ENCODE data around the gene RRBP1.

RRBP1 gene

GRCh38 chr20:17681726-17682102, 328 bp downstream of the RRBP1 start:
- no peak for DNase-seq (ENCODE audit: low read depth in 1 of 2, low spot score in 1 of 2)

GRCh38 chr20:17680836-17681725, 961 bp downstream of the RRBP1 start:
- DNase-seq (ENCODE audit: low read depth in 1 of 2, low spot score in 1 of 2) = peak; percentile 57 to 79

GRCh38 chr20:17679941-17680835, 1.9 kb downstream of the RRBP1 start:
- no peak for DNase-seq (ENCODE audit: low read depth in 1 of 2, low spot score in 1 of 2)

- DNase-seq (ENCODE audit: low read depth in 1 of 2, low spot score in 1 of 2) = no peak
These were observed 3.2 kb downstream of the RRBP1 start for GRCh38 chr20:17678886-17679285.

- DNase-seq (ENCODE audit: low read depth in 1 of 2, low spot score in 1 of 2) = no peak
These were observed 3.7 kb downstream of the RRBP1 start for GRCh38 chr20:17678295-17678694.

GRCh38 chr20:17676942-17677341, 5.1 kb downstream of the RRBP1 start:
- no peak for DNase-seq (ENCODE audit: low read depth in 1 of 2, low spot score in 1 of 2)

GRCh38 chr20:17676378-17676759, 5.7 kb downstream of the RRBP1 start:
- no peak for DNase-seq (ENCODE audit: low read depth in 1 of 2, low spot score in 1 of 2)

GRCh38 chr20:17675519-17676377, 6.3 kb downstream of the RRBP1 start:
- DNase-seq (ENCODE audit: low read depth in 1 of 2, low spot score in 1 of 2) = no peak

- DNase-seq (ENCODE audit: low read depth in 1 of 2, low spot score in 1 of 2) = no peak
These were observed 7.1 kb downstream of the RRBP1 start for GRCh38 chr20:17674722-17675518.

- DNase-seq (ENCODE audit: low read depth in 1 of 2, low spot score in 1 of 2) = no peak
These were observed 9.0 kb downstream of the RRBP1 start for GRCh38 chr20:17673084-17673483.

- DNase-seq (ENCODE audit: low read depth in 1 of 2, low spot score in 1 of 2) = no peak
These were observed 10.5 kb downstream of the RRBP1 start for GRCh38 chr20:17671565-17671964.

- no peak for DNase-seq (ENCODE audit: low read depth in 1 of 2, low spot score in 1 of 2)
These were observed 11.0 kb downstream of the RRBP1 start for GRCh38 chr20:17671011-17671410.

GRCh38 chr20:17669306-17669931, 12.6 kb downstream of the RRBP1 start:
- DNase-seq (ENCODE audit: low read depth in 1 of 2, low spot score in 1 of 2) = no peak

- DNase-seq (ENCODE audit: low read depth in 1 of 2, low spot score in 1 of 2) = no peak
These were observed 13.6 kb downstream of the RRBP1 start for GRCh38 chr20:17668432-17668831.

- DNase-seq (ENCODE audit: low read depth in 1 of 2, low spot score in 1 of 2) = no peak
These were observed 14.6 kb downstream of the RRBP1 start for GRCh38 chr20:17667445-17667844.

GRCh38 chr20:17666481-17666880, 15.6 kb downstream of the RRBP1 start:
- no peak for DNase-seq (ENCODE audit: low read depth in 1 of 2, low spot score in 1 of 2)

GRCh38 chr20:17665756-17666155, 16.3 kb downstream of the RRBP1 start:
- DNase-seq (ENCODE audit: low read depth in 1 of 2, low spot score in 1 of 2) = no peak

- DNase-seq (ENCODE audit: low read depth in 1 of 2, low spot score in 1 of 2) = no peak
These were observed 17.9 kb downstream of the RRBP1 start for GRCh38 chr20:17664025-17664633.

- no peak for DNase-seq (ENCODE audit: low read depth in 1 of 2, low spot score in 1 of 2)
These were observed 18.6 kb downstream of the RRBP1 start for GRCh38 chr20:17663486-17663885.

GRCh38 chr20:17663040-17663399, 19.0 kb downstream of the RRBP1 start:
- no peak for DNase-seq (ENCODE audit: low read depth in 1 of 2, low spot score in 1 of 2)
